Thyroid gland (tissue), 4 donors: ENCODE results near the gene FBLN7. TPM values are rescaled to one million over a fixed set of nuclear protein-coding genes. Genes with fewer than 3 reads are reported as not detected.
"Not testable (repeated sequence)": the region's sequence is repeated elsewhere in the genome, so short reads cannot be mapped to it uniquely, and the experiment has no call there.

Experiments used
- DNase-seq, 2 donors: peaks; one replicate each; pipeline ENCODE4 v3.0.0-alpha.2; 2019
- H3K27ac ChIP-seq, 3 donors: fragments of 200-600 bp; sonication (generic); 1 replicate in 2 of 3; 2 replicates in 1 of 3; pipeline ENCODE4 v1.5.1; 2016 to 2019; ENCODE audit warnings: mild to moderate bottlenecking in 1 of 3, moderate library complexity in 1 of 3
- H3K27me3 ChIP-seq: fragments of 200-600 bp; sonication (generic); one replicate; pipeline ENCODE4 v1.5.1; 2019
- H3K36me3 ChIP-seq, 2 donors: fragments of 200-600 bp; sonication (generic); one replicate each; pipeline ENCODE4 v1.5.1; 2016 to 2019
- H3K4me1 ChIP-seq, 2 donors: fragments of 200-600 bp; sonication (generic); one replicate each; pipeline ENCODE4 v1.5.1; 2017 to 2019
- H3K4me3 ChIP-seq, 3 donors: fragments of 200-600 bp; sonication (generic); replicated peaks in 1 of 3; 1 replicate in 2 of 3; 2 replicates in 1 of 3; pipeline ENCODE4 v1.5.1; 2016; ENCODE audit warnings: mild to moderate bottlenecking in 1 of 3
- H3K9me3 ChIP-seq: fragments of 200-600 bp; sonication (generic); one replicate; pipeline ENCODE4 v1.5.1; 2017
- CTCF ChIP-seq, 6 experiments: fragments of 200-600 bp in 3 of 6; fragments of 450-650 bp in 3 of 6; sonication (generic) in 3 of 6; IDR thresholded peaks; one replicate each; pipeline ENCODE4 v1.5.1; 2016 to 2019; ENCODE audit warnings: antibody characterized with exemption in 6 of 6, mild to moderate bottlenecking in 2 of 6, inconsistent platforms in 1 of 6, moderate library complexity in 1 of 6
- POLR2A ChIP-seq, 2 donors: fragments of 450-650 bp; IDR thresholded peaks; one replicate each; pipeline ENCODE4 v1.6.1; 2017; ENCODE audit warnings: antibody characterized with exemption in 2 of 2, mild to moderate bottlenecking in 2 of 2, moderate library complexity in 1 of 2
- WGBS, 2 donors: methylation state at CpG; one replicate each; pipeline ENCODE4 v1.1.5; 2017; 5-methylcytosine and 5-hydroxymethylcytosine counted together
- intact Hi-C: fragments of 100-400 bp; cut with DNase I; formaldehyde crosslinking; loops from one replicate; pipeline ENCODE4 v1.15.1; 2023
- total RNA-seq, 4 donors: library from RNA; depleted of rRNA; stranded (reverse); fragments of >200 nt; gene quantifications; one replicate each; pipeline ENCODE4 v1.2.3, GENCODE V29; 2016

The FBLN7 gene
- total RNA-seq, 4 donors from 2014 or later = 10.3 to 33.6 (median 16.4) TPM

DNA sequence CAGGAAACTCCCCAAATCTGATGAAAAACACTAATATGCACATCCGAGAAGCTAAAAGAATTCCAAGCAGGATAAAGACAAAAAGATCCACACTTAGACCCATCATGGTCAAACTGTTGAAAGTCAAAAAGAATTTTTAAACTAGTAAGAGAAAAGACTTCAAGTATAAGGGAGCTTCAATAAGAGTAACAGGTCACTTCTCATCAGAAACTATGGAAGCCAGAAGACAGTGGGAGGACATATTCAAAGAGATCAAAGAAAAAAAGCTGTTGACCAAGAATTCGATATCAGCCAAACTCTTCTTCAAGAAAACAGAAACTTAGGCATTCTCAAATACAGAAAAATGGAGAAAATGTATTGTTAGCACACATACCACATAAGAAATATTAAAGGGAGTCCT lies 66.2 kb downstream of the FBLN7 start:
- H3K27ac ChIP-seq = no peak overlapping the region
- no peaks in the 10 kb centered on the region for H3K27me3 ChIP-seq
- no peak for TF ChIP-seq CTCF (IDR thresholded peaks at IDR 0.05)
- TF ChIP-seq POLR2A (IDR thresholded peaks at IDR 0.05) = no peak
- H3K4me1 ChIP-seq = no peaks in the 10 kb centered on the region
- no peak for DNase-seq
- H3K9me3 ChIP-seq = no peaks in the 10 kb centered on the region
- no peak overlapping the region for H3K4me3 ChIP-seq
- intact Hi-C loops = no loop called here
- no peaks in the 10 kb centered on the region for H3K36me3 ChIP-seq
- 91 to 95% methylated on average over 2 of the region's 2 CpGs for WGBS, 2 donors

GRCh38 chr2:112207905-112208304 lies 69.7 kb downstream of the FBLN7 start:
- H3K4me3 ChIP-seq, intact Hi-C loops, H3K9me3 ChIP-seq, H3K27ac ChIP-seq, H3K27me3 ChIP-seq, DNase-seq, H3K4me1 ChIP-seq, H3K36me3 ChIP-seq: not testable (repeated sequence)
- WGBS, 2 donors = 91 to 97% methylated on average over 3 of the region's 3 CpGs

DNA sequence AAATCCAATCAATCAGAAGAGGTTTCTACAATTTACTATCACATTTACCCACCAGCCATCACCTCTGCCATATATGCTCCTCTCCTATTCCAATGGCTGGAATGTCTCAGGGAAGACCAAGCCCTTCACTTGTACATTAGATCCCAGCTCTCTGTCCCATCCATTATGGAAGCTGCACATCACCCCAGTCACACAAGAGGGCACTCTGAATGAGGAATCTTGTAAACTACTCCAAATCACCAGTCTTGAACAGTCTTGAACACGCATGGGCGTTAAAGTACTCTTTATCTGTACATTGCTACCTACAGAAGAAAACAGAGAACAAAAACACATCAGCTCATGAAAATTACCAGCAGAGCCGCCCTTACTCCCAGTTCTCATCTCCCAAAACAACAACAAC lies 78.0 kb downstream of the FBLN7 start:
- DNase-seq = no peak
- Histone ChIP-seq H3K4me1 (no peaks in the 10 kb centered on the region), H3K9me3 (no peaks in the 10 kb centered on the region), H3K4me3 (no peak overlapping the region), H3K27ac (no peak overlapping the region), H3K27me3 (no peaks in the 10 kb centered on the region), H3K36me3 (no peaks in the 10 kb centered on the region)
- WGBS, 2 donors = 72 to 79% methylated on average over 3 of the region's 3 CpGs
- intact Hi-C loops = no loop called here
- peak in 1 of 6 experiments; percentile 19 for TF ChIP-seq CTCF (IDR thresholded peaks at IDR 0.05)
- TF ChIP-seq POLR2A (IDR thresholded peaks at IDR 0.05) = no peak

- no peak for DNase-seq
- intact Hi-C loops = no loop called here
- H3K27me3 ChIP-seq = no peaks in the 10 kb centered on the region
- no peak overlapping the region for H3K27ac ChIP-seq
- no peak overlapping the region for H3K4me3 ChIP-seq
- TF ChIP-seq POLR2A (IDR thresholded peaks at IDR 0.05) (no peak), CTCF (IDR thresholded peaks at IDR 0.05) (no peak)
- H3K36me3 ChIP-seq = no peaks in the 10 kb centered on the region
- no peaks in the 10 kb centered on the region for H3K9me3 ChIP-seq
- no peaks in the 10 kb centered on the region for H3K4me1 ChIP-seq
Measured at GRCh38 chr2:112217854-112218253, 79.7 kb downstream of the FBLN7 start.

DNA sequence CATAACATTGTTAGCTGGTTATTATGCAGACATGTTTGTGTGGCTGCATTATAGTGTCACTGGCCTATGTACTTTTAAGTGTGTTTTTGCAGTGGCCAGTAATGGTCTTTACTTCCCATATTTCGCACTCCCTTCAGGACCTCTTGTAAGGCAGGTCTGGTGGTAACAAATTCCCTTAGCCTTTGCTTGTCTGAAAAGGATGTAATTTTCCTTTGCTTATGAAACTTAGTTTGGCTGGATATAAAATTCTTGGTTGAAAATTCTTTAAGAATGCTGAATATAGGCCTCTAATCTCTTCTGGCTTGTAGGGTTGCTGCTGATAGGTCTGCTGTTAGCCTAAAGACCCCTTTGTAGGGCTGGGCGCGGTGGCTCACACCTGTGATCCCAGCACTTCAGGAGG lies 82.0 kb downstream of the FBLN7 start:
- H3K27ac ChIP-seq = no peak overlapping the region
- 83 to 96% methylated on average over 2 to 3 of the region's 3 CpGs for WGBS, 2 donors
- H3K4me3 ChIP-seq = no peak overlapping the region
- H3K9me3 ChIP-seq = no peaks in the 10 kb centered on the region
- no peak for DNase-seq
- no peaks in the 10 kb centered on the region for H3K36me3 ChIP-seq
- TF ChIP-seq POLR2A (IDR thresholded peaks at IDR 0.05) (no peak), CTCF (IDR thresholded peaks at IDR 0.05) (no peak)
- no peaks in the 10 kb centered on the region for H3K27me3 ChIP-seq
- intact Hi-C loops = no loop called here
- no peaks in the 10 kb centered on the region for H3K4me1 ChIP-seq

- TF ChIP-seq CTCF (IDR thresholded peaks at IDR 0.05) = no peak
- TF ChIP-seq POLR2A (IDR thresholded peaks at IDR 0.05) = no peak
- Histone ChIP-seq H3K9me3 (no peaks in the 10 kb centered on the region), H3K4me1 (no peaks in the 10 kb centered on the region), H3K4me3 (no peak overlapping the region), H3K27ac (no peak overlapping the region), H3K36me3 (no peaks in the 10 kb centered on the region), H3K27me3 (no peaks in the 10 kb centered on the region)
- intact Hi-C loops = no loop called here
- DNase-seq = no peak
- WGBS, 2 donors = 95 to 99% methylated on average over 3 of the region's 3 CpGs
Measured at GRCh38 chr2:112220831-112221230, 82.6 kb downstream of the FBLN7 start.
